SK-N-SH treated with all-trans-retinoic acid at 6 μM for 48 hours (cell line): ENCODE results near the gene ARL4D.

Source experiments
- ARNTL ChIP-seq: fragments of 450-650 bp; formaldehyde crosslinking; IDR thresholded peaks from 2 replicates; pipeline ENCODE4 v1.5.0; 2020; ENCODE audit warnings: low read depth, mild to moderate bottlenecking, moderate library complexity, borderline replicate concordance
- CSDC2 ChIP-seq: fragments of 250-450 bp; sonication (Bioruptor Pico); IDR thresholded peaks from 2 replicates; pipeline ENCODE4 v1.5.0; 2020; ENCODE audit warnings: mild to moderate bottlenecking, moderate library complexity
- ESRRG ChIP-seq: fragments of 250-450 bp; sonication (Bioruptor Pico); IDR thresholded peaks from 2 replicates; pipeline ENCODE4 v1.6.1; 2021; ENCODE audit warnings: mild to moderate bottlenecking
- GLIS3 ChIP-seq: fragments of 250-450 bp; sonication (Bioruptor Pico); IDR thresholded peaks from 2 replicates; pipeline ENCODE4 v1.5.0; 2020; ENCODE audit warnings: mild to moderate bottlenecking, moderate library complexity
- PPARA ChIP-seq: fragments of 250-450 bp; sonication (Bioruptor Pico); IDR thresholded peaks from 2 replicates; pipeline ENCODE4 v1.5.0; 2020; ENCODE audit warnings: mild to moderate bottlenecking, borderline replicate concordance
- RARB ChIP-seq: fragments of 250-450 bp; sonication (Bioruptor Pico); IDR thresholded peaks from 2 replicates; pipeline ENCODE4 v1.8.0; 2021; ENCODE audit warnings: mild to moderate bottlenecking, moderate library complexity
- TOX ChIP-seq: fragments of 250-450 bp; sonication (Bioruptor Pico); IDR thresholded peaks from 2 replicates; pipeline ENCODE4 v1.8.0; 2021; ENCODE audit warnings: mild to moderate bottlenecking, moderate library complexity, borderline replicate concordance
- ZFP3 ChIP-seq: fragments of 250-450 bp; sonication (Bioruptor Pico); IDR thresholded peaks from 2 replicates; pipeline ENCODE4 v1.5.0; 2020; ENCODE audit warnings: mild to moderate bottlenecking, moderate library complexity
- ZFP30 ChIP-seq: fragments of 450-650 bp; formaldehyde crosslinking; IDR thresholded peaks from 2 replicates; pipeline ENCODE4 v1.5.0; 2022; ENCODE audit warnings: mild to moderate bottlenecking, moderate library complexity
- ZNF565 ChIP-seq: fragments of 450-650 bp; formaldehyde crosslinking; conservative IDR thresholded peaks from 2 replicates; pipeline ENCODE4 v1.5.0; 2020; ENCODE audit warnings: low read depth, mild to moderate bottlenecking, moderate library complexity
- ZNF8 ChIP-seq: fragments of 450-650 bp; formaldehyde crosslinking; IDR thresholded peaks from 2 replicates; pipeline ENCODE4 v1.5.0; 2020; ENCODE audit warnings: mild to moderate bottlenecking, moderate library complexity
- TF ChIP-seq, protein P1 (sequence below): fragments of 250-450 bp; sonication (Bioruptor Pico); IDR thresholded peaks from 2 replicates; pipeline ENCODE4 v1.5.1; 2020; ENCODE audit warnings: low read depth, mild to moderate bottlenecking, moderate library complexity
- TF ChIP-seq, protein P2 (sequence below): fragments of 250-450 bp; sonication (Bioruptor Pico); IDR thresholded peaks from 2 replicates; pipeline ENCODE4 v1.8.0; 2020; ENCODE audit warnings: mild to moderate bottlenecking, moderate library complexity, borderline replicate concordance
- TF ChIP-seq, protein P3 (sequence below): fragments of 250-450 bp; sonication (Bioruptor Pico); IDR thresholded peaks from 2 replicates; pipeline ENCODE4 v1.5.1; 2021; ENCODE audit warnings: mild to moderate bottlenecking, moderate library complexity

DNA sequence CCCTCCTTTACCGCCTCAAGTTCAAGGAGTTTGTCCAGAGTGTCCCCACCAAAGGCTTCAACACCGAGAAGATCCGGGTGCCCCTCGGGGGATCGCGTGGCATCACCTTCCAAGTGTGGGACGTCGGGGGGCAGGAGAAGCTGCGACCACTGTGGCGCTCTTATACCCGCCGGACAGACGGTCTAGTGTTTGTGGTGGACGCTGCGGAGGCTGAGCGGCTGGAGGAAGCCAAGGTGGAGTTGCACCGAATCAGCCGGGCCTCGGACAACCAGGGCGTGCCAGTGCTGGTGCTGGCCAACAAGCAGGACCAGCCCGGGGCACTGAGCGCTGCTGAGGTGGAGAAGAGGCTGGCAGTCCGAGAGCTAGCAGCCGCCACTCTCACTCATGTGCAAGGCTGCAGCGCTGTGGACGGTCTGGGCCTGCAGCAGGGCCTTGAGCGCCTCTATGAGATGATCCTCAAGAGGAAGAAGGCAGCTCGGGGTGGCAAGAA lies 1.1 kb downstream of the ARL4D start:
- TF ChIP-seq, protein P1, sequence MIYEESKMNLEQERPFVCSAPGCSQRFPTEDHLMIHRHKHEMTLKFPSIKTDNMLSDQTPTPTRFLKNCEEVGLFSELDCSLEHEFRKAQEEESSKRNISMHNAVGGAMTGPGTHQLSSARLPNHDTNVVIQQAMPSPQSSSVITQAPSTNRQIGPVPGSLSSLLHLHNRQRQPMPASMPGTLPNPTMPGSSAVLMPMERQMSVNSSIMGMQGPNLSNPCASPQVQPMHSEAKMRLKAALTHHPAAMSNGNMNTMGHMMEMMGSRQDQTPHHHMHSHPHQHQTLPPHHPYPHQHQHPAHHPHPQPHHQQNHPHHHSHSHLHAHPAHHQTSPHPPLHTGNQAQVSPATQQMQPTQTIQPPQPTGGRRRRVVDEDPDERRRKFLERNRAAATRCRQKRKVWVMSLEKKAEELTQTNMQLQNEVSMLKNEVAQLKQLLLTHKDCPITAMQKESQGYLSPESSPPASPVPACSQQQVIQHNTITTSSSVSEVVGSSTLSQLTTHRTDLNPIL (CRISPR knock-in tag) = no peak
- no peak for TF ChIP-seq GLIS3
- no peak for TF ChIP-seq ESRRG (CRISPR knock-in tag)
- no peak for TF ChIP-seq RARB
- TF ChIP-seq, protein P2, sequence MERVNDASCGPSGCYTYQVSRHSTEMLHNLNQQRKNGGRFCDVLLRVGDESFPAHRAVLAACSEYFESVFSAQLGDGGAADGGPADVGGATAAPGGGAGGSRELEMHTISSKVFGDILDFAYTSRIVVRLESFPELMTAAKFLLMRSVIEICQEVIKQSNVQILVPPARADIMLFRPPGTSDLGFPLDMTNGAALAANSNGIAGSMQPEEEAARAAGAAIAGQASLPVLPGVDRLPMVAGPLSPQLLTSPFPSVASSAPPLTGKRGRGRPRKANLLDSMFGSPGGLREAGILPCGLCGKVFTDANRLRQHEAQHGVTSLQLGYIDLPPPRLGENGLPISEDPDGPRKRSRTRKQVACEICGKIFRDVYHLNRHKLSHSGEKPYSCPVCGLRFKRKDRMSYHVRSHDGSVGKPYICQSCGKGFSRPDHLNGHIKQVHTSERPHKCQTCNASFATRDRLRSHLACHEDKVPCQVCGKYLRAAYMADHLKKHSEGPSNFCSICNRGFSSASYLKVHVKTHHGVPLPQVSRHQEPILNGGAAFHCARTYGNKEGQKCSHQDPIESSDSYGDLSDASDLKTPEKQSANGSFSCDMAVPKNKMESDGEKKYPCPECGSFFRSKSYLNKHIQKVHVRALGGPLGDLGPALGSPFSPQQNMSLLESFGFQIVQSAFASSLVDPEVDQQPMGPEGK (CRISPR knock-in tag) = no peak
- TF ChIP-seq TOX (CRISPR knock-in tag) = no peak
- no peak for TF ChIP-seq PPARA (CRISPR knock-in tag)
- TF ChIP-seq, protein P3, sequence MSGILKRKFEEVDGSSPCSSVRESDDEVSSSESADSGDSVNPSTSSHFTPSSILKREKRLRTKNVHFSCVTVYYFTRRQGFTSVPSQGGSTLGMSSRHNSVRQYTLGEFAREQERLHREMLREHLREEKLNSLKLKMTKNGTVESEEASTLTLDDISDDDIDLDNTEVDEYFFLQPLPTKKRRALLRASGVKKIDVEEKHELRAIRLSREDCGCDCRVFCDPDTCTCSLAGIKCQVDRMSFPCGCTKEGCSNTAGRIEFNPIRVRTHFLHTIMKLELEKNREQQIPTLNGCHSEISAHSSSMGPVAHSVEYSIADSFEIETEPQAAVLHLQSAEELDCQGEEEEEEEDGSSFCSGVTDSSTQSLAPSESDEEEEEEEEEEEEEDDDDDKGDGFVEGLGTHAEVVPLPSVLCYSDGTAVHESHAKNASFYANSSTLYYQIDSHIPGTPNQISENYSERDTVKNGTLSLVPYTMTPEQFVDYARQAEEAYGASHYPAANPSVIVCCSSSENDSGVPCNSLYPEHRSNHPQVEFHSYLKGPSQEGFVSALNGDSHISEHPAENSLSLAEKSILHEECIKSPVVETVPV = no peak
- no peak for TF ChIP-seq ARNTL
- no peak for TF ChIP-seq ZFP3
- TF ChIP-seq CSDC2 (CRISPR knock-in tag) = no peak
- no peak for TF ChIP-seq ZNF565 (CRISPR knock-in tag)
- TF ChIP-seq ZNF8 (CRISPR knock-in tag) = no peak
- TF ChIP-seq ZFP30 (CRISPR knock-in tag) = no peak
